HFF-Myc (cell line): ENCODE results near the gene SARS1.

Experiments
- DNase-seq: peaks from one replicate; pipeline ENCODE4 v3.0.0-alpha.2; 2011; ENCODE audit warnings: low read depth; ENCODE audit errors: extremely low read depth
- H3K4me3 ChIP-seq: replicated peaks from 2 replicates; pipeline ENCODE4 v1.5.1; 2011; ENCODE audit warnings: low read depth, mild to moderate bottlenecking, control low read depth, low read length
- TF ChIP-seq, protein P1 (sequence below): IDR thresholded peaks from 2 replicates; pipeline ENCODE4 v1.5.1; 2012; ENCODE audit warnings: mild to moderate bottlenecking, low read depth, low read length, control low read depth; ENCODE audit errors: missing control alignments

The SARS1 gene

DNA sequence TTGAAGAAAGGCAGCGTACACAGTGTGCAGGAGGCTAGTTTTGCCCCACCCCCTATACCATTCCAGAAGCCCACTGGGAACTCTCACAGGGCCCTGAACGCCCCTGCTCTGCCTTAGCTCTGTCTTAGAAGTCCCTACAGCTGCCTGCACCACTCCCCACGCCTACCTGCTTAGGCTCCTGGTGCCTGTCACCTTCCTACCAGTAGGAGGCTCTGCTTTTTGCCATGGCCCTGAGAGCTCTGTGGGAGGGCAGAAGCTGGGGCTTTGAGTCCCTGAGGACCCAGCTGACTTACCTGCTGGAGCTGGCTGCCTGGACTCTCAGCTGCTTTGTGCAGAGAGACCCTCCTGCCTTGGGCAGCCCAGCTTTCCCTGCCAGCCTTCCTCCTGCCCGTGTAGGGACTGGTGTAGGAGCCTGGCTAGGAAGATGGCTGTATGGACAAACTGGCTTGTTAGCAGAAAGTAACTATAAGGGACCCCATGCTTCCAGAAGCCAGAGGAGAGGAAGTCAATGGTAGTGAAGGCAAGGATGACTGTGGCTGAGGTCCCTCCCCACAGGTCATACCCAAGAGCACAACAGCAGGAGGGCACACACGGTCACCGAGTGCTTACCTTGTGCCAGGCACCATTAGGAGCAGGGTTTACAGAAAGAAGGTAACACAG is 25.8 kb downstream of the SARS1 start:
- DNase-seq = no peak
- H3K4me3 ChIP-seq = no peak overlapping the region
- TF ChIP-seq, protein P1, sequence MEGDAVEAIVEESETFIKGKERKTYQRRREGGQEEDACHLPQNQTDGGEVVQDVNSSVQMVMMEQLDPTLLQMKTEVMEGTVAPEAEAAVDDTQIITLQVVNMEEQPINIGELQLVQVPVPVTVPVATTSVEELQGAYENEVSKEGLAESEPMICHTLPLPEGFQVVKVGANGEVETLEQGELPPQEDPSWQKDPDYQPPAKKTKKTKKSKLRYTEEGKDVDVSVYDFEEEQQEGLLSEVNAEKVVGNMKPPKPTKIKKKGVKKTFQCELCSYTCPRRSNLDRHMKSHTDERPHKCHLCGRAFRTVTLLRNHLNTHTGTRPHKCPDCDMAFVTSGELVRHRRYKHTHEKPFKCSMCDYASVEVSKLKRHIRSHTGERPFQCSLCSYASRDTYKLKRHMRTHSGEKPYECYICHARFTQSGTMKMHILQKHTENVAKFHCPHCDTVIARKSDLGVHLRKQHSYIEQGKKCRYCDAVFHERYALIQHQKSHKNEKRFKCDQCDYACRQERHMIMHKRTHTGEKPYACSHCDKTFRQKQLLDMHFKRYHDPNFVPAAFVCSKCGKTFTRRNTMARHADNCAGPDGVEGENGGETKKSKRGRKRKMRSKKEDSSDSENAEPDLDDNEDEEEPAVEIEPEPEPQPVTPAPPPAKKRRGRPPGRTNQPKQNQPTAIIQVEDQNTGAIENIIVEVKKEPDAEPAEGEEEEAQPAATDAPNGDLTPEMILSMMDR = peak; percentile 67

DNA sequence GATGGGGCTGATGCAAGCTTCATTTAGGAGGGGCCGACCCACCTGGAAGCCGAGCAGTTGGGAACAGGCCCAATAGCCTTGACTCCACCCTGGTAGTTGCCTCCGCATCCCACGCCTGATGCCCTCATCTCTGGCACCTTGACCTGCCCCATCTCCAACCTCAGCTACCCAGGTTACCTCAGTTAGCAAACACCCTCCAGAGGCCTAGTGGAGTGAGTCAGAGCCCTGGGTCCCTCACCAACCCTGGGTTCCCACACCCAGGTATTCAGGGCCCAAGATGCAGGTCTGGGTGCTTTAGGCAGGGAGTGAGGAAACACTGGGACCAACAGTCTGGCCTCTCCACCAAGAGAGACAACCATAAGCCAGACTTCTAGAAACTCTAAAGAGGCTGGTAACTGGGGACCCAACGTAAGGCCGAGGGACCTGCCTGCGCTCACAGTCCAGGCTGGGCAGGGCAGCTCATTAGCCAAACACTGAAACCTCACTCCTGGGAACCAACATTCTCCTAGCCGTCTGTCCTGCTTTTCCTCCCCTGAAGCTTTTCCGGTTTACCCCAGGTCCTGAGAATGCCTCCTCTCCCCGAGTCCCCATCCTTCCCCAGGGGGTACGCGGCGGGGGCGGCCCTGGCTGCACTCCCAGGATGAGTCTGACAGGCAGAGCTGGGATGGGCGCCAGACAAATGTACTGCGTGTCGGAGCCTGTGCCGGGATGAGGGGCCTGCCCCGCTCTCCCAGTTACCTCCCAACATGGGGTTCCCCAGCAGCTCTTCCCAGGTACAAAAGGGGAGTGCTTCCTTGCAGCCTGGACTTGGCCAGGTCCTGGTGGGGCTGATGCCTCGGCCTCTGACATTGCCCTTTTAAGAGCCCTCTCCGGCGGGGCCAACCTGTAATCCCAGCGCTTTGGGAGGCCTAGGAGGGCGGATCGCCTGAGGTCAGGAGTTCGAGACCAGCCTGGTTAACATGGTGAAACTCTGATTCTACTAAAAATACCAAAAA is 26.7 kb downstream of the SARS1 start:
- DNase-seq = peak; percentile 25
- H3K4me3 ChIP-seq = no peak overlapping the region
- TF ChIP-seq, protein P1 = no peak

DNA sequence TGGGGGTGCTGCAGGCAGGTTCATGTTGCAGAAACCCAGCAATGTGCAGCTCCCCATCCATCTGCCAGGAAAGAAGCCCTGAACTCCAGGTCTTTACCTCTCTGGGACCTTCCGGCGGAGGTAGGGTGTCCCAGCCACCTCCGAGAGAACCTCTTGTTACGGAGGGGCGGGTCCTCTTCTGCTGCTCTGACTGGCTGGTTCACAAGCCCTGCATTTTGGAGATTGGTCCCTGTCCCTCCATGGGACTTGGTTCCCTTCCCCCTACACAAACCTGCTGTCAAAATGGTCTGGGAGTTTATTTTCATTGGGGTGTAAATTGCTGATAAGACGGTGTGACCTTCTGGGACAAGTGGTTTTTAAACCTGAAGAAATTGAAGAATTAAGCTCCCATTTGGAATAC is 27.6 kb downstream of the SARS1 start:
- no peak for DNase-seq
- no peak overlapping the region for H3K4me3 ChIP-seq
- TF ChIP-seq, protein P1 = no peak

DNA sequence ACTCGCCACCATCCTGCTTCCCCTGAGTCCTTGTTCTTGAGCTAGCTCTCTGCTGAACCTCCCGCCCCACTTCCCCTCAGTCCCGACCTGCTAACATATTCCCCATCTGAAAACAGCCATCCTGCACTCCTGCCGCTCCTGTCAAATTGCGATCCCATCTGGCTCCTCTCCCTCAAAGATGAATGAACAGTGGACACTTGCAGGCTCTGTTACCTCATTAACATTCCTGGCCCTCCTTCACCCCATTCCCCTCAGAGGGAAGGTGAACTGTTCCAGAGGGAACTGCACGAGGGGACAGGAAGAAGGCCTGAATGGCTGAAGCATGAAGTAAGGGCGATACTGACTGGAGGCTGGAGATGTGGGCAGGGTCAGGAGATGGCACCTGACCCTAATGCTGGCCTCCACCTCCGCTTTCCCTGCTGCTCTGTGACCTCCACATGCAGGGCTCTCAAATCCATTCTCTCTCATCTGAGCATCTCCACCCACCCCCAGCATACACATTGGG is 28.2 kb downstream of the SARS1 start:
- DNase-seq = no peak
- no peak overlapping the region for H3K4me3 ChIP-seq
- TF ChIP-seq, protein P1 = no peak

DNA sequence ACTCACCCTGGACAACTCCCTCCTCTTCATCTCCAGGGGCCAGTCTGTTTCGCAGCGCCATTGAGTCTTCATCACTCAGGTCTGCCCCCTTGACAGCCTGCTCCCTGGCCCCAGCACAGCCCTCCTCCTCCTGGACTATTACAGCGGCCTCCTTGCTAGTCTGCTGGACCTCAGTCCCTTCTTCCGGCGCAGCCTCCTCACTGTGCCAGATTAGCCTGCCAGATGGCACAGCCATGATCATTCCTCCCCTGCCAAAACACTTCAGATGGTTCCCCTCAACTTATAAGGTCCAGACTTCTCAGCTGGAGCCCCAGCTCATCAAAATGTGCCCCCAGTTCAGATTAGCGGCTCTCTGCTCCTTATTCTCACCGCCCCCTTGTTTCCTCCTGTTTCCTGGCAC is 28.7 kb downstream of the SARS1 start:
- no peak for DNase-seq
- H3K4me3 ChIP-seq = no peak overlapping the region
- TF ChIP-seq, protein P1 = no peak

DNA sequence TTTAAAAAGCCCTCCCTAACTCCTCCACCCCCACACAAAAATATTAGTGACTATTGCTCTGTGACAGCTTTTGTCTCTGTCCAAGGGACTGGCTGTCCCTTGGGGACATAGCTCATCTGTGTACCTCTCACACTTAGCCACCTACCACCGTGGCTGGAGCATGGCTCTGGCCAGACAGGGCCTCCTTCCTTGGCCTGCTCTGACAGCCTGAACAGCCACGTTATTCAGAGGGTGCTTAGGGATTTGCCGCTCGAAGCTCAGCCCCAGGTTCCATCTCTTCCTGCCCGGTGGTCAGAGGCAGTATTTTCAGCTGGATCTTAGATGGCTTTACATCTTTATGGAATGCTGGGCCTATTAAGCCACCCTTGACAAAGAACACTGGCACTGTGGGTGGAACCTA is 29.5 kb downstream of the SARS1 start:
- no peak for DNase-seq
- TF ChIP-seq, protein P1 = no peak
- H3K4me3 ChIP-seq = no peak overlapping the region
